HG03521 (cell line): Measurements from ENCODE around the gene PANX1.
"Not testable (repeated sequence)": the region's sequence is repeated elsewhere in the genome, so short reads cannot be mapped to it uniquely, and the experiment has no call there.

Source experiments
- ATAC-seq: cut with Tn5 transposase; IDR thresholded peaks from one replicate; pipeline ENCODE4 v1.9.1; 2021; ENCODE audit warnings: mild to moderate bottlenecking, moderate library complexity; ENCODE audit not compliant: unreplicated experiment

PANX1 gene

GRCh38 chr11:94128746-94129511 lies at the start of gene PANX1:
Gene PANX1 (plus strand): TSS chr11:94128841. CDS start chr11:94129313, 472 bp downstream.
- peak; percentile 77 for ATAC-seq

GRCh38 chr11:94084164-94084563 lies 44.5 kb upstream of the PANX1 start:
- ATAC-seq, result no peak

- ATAC-seq, result no peak
These were observed 39.7 kb upstream of the PANX1 start for GRCh38 chr11:94088906-94089305.

GRCh38 chr11:94089341-94089740 lies 39.3 kb upstream of the PANX1 start:
- no peak for ATAC-seq

GRCh38 chr11:94090401-94090800 lies 38.2 kb upstream of the PANX1 start:
- ATAC-seq, result no peak

GRCh38 chr11:94091091-94091490 lies 37.5 kb upstream of the PANX1 start:
- no peak for ATAC-seq

- ATAC-seq, result no peak
These were observed 28.4 kb upstream of the PANX1 start for GRCh38 chr11:94100253-94100652.

- no peak for ATAC-seq
These were observed 25.2 kb upstream of the PANX1 start for GRCh38 chr11:94103471-94103870.

- no peak for ATAC-seq
These were observed 23.9 kb upstream of the PANX1 start for GRCh38 chr11:94104734-94105133.

- ATAC-seq, result no peak
These were observed 21.9 kb upstream of the PANX1 start for GRCh38 chr11:94106716-94107115.

GRCh38 chr11:94107363-94107762 lies 21.3 kb upstream of the PANX1 start:
- no peak for ATAC-seq

GRCh38 chr11:94111241-94111640 lies 17.4 kb upstream of the PANX1 start:
- no peak for ATAC-seq

GRCh38 chr11:94111660-94112059 lies 17.0 kb upstream of the PANX1 start:
- no peak for ATAC-seq

GRCh38 chr11:94112206-94112953 lies 16.3 kb upstream of the PANX1 start:
- no peak for ATAC-seq

- ATAC-seq, result no peak
These were observed 11.5 kb upstream of the PANX1 start for GRCh38 chr11:94117197-94117574.

GRCh38 chr11:94117871-94118270 lies 10.8 kb upstream of the PANX1 start:
- ATAC-seq, result no peak

- ATAC-seq, result not testable (repeated sequence)
These were observed 9.0 kb upstream of the PANX1 start for GRCh38 chr11:94119676-94120075.

GRCh38 chr11:94120516-94120915 lies 8.1 kb upstream of the PANX1 start:
- not testable (repeated sequence) for ATAC-seq

GRCh38 chr11:94120946-94121345 lies 7.7 kb upstream of the PANX1 start:
- no peak for ATAC-seq

GRCh38 chr11:94125407-94126115 lies 3.1 kb upstream of the PANX1 start:
- ATAC-seq, result no peak

- ATAC-seq, result no peak
These were observed 1.0 kb upstream of the PANX1 start for GRCh38 chr11:94127638-94128037.

GRCh38 chr11:94128291-94128745 lies 323 bp upstream of the PANX1 start:
- peak; percentile 17 for ATAC-seq
